ENCODE data around the gene ZBTB17.

Gene ZBTB17

DNA sequence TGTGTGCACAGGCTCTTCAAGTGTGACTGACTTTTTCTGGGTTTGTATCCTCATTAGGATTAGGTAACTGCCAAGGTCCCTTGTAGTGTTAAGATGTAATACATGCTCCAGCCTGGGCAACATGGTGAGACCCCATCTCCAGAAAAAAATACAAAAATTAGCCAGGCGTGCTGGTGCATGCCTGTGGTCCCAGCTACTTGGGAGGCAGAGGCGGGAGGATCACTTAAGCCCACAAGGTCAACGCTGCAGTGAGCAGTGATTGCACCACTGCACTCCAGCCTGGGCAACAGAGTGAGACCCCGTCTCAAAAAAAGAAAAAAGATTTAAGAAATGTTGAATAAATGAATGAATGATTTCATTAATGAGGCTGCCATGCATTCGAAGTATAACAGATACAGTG, 15.1 kb downstream of the ZBTB17 start:
- no peak for DNase-seq (ENCODE audit: low spot score)

DNA sequence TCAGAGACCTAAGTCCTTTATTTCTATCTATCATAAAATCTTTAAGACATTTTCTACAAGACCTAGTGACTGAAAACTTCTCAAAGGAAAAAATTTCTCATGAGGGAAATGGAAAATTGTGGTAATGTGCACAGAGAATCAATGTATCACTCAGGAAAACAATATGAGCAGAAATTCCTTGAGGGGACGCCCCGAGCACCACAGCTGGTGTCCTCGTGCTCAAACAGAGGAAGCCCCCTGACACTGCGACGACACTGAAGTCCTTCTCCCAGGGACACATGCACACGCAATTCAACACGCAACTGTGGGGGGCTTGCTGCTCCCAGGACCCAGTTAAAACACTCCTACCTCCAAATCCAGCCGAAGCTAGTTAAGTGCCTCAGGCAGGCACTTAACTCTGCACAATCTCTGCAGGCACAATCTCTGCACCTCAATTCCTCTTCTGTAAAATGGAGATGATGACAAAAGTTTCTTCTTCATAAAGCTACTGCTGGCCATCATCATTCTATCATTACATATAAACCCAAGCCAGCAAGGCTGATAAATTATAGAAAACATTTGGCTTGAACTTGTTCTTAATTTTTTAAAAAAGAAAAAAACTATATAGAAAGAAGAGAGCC, 16.0 kb downstream of the ZBTB17 start:
- no peak for DNase-seq (ENCODE audit: low spot score)

DNA sequence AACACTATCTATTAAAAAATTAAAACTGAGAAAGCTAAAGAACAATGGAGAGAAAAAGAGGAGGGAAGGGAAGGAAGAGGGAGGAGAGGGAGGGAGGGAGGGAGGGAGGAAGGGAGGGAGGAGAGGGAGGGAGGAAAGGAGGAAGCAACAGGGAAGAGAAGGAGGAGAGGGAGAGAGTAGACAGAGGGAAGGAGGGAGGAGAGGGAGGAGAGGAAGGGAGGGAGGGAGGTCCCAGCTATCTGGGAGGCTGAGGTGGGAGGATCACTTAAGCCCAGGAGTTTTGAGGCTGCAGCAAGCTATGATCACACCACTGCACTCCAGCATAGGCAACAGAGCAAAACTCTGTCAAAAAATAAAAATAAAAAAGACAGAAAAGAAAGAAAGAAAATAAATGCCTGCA, 16.5 kb downstream of the ZBTB17 start:
- DNase-seq (ENCODE audit: low spot score) = no peak

DNA sequence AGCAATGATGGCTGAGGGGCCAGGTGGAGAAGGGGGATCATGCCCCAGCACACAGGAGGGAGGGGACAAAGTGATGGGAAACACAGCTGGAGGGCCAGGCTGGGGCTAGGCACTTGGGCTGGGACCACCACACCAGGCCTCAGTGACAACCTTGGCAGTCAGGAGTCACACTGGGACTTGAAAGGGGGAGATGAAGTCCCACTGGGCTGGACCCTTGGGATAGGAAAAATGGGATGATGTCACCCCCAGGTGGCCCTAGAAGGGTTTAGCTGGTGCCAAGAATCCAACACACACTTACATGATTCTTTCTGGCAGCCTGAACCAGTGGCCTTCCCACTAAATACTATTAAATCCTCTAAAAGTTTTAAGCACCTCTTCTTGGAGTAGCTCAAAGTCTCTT, 17.1 kb downstream of the ZBTB17 start:
- no peak for DNase-seq (ENCODE audit: low spot score)

DNA sequence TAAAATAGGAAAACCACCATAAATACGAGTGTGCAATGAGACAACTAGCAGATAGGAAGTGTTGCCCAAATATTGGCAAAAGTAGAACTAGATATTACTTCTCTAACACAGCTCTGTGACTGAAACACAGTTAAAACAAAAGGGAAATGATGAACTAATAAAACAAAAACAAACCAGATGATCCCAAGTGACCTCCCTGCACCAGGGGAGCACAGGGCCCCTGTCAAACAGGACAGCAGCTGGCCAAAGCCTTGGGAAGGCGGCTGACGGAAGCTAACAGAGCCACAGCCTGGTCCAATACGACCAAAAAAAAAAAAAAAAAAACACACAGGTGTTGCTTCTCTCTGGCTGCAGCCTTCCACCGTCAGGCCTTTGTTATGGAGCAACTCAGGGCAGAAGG, 17.8 kb downstream of the ZBTB17 start:
- DNase-seq (ENCODE audit: low spot score) = no peak

DNA sequence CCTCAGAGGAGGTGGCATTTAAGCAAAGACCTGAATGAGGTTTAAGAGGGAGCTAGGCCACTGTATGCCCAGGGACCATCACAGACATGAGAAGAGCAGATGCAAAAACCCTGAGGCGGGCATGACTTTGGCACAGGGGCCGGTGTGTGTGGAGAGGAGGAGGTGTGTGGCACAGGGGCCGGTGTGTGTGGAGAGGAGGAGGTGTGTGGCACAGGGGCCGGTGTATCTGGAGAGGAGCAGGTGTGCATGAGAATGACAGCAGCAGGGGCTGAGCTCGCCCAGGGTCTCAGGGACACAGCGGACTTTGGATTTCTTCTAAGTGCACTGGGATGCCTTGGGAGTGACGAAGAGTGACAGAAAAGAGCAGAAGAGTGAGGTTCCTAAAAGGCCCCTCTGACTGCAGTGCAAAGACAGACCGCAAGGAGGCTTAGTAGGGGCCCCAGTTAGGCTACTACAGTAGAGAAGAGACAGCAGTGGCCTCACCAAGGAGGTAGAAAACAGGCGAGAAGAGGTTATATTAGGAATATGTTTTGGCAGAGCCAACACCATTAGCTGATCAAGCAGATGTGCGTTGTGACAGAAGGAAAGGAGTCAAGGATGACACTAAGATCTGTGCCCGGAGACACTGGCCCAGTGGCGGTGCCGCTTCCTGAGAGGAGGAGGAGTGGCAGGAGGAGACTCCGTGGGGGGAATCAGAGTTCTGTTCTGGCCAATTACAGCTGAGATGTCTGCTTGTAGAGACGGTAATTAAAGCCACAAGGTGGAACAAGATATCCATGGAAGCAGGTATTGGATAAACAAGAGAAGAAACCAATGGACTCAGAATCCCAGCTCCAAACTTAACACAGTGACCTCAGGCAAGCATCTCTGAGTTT, 18.4 kb downstream of the ZBTB17 start:
- DNase-seq (ENCODE audit: low spot score) = peak; percentile 47

DNA sequence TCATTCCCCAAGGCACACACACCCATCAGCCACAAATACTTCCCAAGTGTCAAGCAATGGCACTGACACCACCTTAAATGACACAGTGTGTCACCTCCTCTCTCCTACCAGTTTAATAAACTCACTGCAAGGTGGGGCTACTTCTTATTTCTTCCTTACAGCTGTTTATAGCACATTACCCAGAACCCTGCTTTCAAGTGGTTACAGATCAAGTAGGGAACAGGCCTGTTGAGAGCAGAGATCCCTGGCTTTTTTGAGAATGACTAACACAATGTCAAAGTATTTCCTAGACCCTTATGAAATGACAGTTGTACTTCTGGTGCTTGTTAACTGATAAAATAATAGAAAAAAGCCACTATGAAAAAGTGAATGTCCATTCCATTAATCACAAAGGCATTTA, 19.8 kb downstream of the ZBTB17 start:
- no peak for DNase-seq (ENCODE audit: low spot score)

DNA sequence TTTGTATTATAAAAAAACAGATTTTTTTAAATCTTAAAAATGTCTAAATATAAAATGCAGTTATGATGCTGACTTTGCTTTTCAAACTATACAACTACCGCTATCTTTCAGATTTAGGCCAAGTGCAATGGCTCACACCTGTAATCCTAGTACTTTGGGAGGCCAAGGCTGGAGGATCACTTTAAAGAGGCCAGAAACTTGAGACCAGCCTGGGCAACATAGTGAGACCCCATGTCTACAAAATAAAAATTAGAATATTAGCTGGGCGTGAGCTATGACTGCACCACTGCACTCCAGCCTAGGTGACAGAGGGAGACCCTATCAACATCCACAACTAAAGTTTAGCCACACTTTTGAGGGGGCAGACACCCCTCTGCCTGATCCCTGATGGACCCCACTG, 20.3 kb downstream of the ZBTB17 start:
- no peak for DNase-seq (ENCODE audit: low spot score)

DNA sequence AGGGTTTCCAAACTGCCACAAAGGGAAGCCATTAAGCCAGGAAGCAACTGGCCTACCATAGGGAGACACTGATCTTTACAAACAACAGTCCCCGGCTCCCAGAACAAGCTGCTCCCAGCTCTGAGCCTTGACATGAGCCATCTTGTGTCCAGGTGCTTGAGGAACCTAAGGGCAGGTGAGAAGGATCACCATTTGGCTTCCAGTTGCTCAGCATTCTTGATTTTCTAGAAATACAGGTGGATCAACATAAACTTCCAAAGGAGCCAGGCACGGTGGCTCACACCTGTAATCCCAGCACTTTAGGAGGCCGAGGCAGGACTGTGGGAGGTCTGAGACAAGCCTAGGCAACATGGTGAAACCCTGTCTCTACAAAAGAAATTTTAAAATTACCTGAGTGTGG, 21.6 kb downstream of the ZBTB17 start:
- no peak for DNase-seq (ENCODE audit: low spot score)

DNA sequence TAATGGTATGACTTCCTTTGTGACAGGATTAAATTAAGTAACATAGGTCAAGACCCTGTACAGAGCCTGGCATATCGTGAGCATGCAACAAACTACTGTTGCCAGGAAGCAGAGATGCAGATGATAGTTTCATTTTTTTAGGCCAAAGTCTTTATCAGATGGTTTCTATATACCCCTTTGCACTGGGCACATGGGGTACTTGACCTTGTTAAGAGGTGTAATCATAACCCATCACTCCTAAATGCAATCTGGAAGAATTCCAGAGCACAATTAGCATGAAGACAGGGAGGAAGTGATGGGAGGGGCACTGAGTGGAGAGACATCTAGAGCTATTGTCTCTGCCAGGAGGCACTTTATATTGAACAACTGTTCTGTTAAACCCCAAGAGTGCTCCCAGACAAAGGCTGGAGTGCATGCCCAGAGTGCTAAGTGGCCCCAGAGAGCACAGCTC, 22.1 kb downstream of the ZBTB17 start:
- DNase-seq (ENCODE audit: low spot score) = no peak

DNA sequence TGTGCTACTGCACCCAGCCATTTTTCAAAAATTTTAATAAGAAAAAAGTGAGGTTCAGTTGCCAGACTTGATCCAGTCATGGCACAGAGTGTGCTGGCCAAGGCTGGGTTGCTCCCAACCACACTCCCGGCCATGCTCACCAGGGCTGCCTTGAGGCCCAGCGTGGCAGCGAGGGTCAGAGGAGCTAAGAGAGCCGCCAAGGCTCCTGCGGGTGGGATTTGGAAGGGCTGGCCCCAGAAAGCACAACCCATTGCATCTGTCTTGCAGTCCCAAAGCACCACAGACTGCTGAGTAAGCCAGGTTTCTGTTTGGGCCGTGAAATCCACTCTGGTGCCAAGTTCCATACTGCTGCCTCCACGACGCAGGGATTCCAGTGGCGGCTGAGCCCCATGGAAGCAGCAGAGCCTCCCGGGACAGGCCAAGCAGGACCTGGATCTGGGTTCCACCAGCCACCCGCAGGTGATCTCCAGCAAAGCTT, 22.6 kb downstream of the ZBTB17 start:
- no peak for DNase-seq (ENCODE audit: low spot score)

DNA sequence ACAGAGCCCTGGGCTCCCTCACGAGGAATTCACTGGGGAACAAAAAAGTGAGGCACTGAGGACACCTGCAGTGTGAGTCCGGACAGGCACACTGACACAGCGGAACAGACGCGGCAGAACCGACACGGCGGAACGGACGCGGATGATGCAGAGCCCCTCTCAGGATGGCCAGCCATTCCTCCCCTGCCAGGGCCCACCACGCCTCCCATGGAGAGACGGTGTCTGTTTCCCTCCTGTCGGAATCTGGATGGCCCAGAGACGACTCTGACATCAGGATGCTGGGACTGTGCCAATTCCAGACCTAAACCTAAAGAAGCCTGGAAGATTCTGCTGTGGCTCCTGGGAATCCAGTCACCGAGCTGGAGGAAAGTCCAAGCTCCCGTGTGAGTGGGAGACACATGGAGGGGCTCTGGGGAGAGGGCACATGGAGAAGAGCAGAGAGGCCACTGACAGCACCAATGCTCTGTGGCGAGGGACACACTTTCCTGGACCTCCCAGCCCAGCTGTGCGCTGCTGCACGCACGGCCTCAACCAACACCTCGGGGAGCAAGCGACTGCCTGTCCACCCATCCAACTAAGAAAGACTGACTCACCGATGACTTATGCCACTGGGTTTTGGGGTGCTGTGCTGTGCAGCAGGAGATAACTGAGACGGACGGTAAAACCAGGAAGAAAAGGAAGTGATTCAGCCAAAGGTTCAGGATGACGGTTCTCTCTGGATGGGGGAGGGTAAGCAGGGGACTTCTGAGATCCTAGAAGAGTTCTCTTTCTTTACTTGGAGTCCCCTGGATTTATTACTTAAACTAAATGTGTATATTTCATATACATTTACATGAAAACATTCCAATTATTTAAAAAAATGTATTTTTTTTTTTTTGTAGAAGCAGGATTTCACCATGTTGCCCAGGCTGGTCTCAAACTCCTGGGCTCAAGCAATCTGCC, 23.3 kb downstream of the ZBTB17 start:
- DNase-seq (ENCODE audit: low spot score) = no peak

DNA sequence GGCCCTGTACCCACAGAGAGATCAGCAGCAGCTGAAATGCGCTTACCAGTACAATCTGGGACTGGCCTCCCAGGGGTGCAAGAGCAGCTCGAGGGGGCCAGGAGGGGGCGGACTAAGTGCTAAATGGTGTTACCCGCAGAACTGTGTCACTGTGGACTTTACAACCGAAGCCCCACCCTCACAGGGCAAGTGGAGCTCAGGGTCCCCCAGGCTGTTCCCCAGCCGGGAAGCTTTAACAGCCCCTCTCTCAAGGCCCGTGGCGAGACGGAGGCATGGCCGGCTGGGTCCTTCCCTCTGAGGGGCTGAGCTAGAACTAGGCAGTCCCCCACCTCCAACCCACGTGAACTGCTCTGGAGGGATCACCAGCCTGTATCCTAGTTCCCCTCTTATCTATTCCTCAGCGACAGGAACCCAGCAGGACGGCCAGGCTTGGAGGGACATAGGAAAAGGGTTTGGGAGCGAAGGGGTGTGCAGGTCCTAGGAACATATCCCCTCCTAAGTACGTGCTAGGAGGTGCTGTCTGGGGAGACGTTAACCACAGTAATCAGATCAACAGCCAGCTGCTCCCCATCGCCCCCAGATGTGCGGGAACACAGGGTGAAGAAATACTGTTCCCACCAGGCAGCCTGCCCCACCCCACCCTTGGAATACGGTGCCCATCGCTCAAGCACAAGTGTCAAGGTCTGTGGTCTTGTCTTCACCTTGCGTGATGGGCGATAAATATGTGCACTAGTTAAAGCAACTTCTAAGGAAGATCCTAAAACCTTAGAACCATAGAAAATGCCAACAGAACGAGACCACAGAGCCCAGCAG, 24.4 kb downstream of the ZBTB17 start:
- no peak for DNase-seq (ENCODE audit: low spot score)

DNA sequence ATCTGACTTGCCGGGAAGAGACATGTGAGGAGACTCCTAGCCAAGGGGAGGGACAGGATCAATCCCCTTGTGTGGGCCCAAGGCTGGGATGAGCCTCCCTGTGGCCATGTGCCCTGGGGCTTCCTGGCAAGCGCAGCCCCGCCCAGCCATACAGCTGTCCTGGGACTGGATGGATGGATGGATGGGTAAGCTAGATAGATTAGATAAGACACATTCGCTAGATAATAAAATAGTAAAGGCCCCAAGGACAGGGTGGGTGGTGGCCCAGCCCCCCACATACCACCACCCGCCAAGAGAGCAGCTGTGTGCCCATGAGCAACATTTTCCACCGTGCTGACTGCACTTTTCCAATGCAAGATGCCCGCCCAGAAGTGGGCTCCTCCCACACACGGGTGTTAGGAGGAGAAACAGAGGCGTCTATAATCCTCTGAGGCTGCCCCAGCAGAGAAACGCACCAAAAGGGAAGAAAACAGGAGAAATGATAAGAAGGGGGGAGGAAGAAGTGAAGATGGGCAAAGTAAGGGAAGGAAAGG, 25.1 kb downstream of the ZBTB17 start:
- DNase-seq (ENCODE audit: low spot score) = no peak

DNA sequence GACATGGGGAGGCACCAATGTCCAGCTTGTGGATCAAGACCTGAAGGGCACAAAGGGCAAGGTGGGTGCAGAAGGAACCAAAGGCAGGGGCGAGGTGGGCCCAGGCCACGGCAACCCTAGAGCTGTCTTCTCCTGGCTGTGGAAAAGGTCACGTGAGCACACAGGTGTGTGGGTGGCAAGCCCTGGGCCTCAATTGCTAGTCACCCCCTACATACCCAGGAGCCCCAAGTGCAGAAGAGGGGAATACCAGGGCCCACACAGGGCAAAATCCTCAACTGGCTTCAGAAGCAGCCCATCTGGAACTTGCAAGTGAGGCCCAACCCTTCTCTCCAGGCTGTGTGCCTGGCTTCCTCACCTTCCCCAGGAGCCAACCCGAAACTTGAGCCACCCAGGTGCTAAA, 25.6 kb downstream of the ZBTB17 start:
- DNase-seq (ENCODE audit: low spot score) = no peak

DNA sequence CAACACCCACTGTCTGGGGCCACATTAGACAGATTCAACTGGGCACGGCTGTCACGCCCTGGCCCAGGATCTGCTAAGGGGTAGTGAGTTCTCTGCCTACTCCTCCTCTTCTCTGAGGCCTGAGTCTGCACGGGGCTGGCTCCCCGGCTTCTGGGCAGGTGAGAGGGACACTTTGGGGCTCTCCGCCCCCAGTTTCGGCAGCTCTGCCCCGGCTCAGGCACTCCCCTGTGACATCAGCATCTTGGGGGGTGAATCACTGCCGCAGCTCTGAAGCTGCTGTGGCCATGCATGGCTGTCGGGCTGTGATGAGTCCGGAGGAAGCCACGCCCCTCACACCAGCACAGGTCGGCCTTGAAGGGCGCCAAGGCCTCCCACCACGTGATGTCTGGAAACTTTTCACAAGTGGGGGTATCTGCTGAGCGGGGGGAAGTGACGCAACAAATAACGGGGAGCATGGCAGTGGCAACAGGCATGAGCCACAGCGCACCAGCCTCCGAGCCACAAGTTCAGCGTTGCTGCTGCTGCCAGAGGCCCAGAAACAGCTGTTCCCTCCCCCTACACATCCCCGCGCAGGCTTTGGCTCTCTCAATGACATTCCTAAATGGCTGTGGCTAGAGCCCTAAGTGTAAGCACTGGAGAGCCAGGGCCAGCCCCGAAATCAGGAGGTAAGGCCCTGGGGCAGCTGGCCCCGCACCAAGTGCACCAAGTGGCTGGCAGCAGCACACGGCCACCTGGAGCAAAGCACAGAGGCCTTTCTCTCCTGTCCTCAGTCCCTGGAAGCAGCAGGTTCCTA, 26.3 kb downstream of the ZBTB17 start:
- no peak for DNase-seq (ENCODE audit: low spot score)

DNA sequence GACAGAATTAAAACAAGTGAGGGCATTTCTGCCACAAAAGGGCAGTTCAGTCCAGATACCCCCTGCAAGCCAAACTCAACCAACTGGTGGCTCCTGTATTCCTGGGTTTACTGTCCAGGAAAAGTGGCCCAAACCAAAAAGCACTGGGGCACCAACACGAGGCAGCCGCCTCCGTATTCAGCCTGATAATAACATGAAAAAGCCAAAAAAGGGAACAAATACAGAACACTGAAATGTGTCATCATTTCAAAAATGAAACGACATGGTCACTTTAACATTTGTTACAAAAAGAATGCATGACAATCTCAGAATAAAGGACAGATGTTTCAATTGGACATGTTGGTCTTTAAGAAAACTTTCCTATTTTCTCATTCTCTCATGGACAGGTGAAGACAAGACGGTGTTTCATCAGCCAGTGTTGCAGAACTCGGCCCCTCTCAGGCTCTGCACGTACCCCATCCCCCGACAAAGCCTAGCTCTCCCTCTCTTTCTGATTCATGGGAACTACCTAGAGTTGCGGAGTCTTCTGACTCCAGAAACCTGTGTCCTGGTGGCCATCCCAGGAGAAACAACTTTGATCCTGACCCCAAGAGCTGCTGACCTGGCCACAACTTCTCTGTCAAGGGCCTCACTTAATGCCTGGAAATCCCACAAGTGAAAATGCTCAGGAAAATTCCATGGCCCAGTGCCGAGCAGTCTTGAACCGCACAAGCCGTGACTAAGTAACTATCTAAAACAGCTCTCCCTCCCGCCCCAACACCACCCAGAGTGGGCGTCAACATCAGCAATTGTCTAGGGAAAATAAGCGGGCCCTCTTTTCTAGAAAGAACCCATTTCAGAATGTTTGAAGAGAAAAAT, 27.1 kb downstream of the ZBTB17 start:
- no peak for DNase-seq (ENCODE audit: low spot score)

DNA sequence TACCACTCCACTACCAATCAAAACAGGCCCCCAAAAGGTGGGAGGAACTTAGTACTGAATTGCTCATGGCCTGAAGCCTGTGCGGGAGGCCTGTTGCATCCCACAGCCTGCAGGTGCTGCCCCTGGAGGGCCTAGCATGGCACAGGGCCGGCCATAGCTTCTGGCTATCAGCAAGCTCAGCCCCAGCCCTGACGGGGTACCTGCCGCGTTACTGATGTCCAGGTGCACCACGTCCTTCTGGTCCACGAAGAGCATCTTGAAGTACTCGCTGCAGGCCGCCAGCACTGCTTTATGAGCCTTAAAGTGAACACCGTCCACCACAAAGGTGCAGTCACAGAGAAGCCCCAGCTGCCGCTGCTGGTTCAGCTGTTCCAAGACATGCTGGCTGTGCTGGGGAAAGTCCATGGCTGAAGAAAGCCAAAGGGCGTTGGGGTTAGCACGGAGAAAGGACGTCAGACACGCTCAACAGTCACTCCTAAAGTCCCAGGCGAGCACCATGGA, 27.8 kb downstream of the ZBTB17 start:
- no peak for DNase-seq (ENCODE audit: low spot score)

DNA sequence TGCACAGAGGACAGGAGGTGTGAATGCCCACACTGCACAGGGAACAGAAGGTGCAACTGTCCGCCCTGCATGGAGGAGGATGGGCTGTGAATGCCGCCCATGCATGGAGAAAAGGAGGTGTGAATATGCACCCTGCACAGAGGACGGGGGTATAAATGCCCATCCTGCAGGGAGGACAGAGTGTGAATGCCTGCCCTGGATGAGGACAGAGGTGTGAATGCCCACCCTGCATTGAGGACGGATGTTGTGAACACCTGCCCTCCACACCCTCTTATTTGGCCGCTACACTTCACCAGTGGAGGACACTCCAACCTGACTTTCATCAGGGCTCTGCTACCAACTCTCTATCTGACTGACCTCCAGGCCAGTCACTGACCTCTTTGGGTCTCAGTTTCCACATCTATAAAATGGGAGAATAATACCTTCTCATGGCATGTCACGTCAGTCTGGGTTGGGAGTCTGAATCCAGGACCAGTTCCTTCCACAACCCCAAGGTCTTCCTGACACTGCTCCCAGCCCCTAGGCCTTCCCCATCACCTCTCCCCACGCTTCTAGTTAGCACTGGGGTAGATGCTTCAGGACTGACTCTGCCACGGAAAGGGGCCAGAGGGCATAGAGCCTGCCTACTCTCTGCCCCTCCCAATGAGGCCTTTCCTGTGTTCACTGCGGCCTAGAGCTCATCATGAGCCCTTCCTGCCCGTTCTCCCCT, 28.4 kb downstream of the ZBTB17 start:
- DNase-seq (ENCODE audit: low spot score) = no peak
